ENCODE results near the gene EOLA1.
"Not testable (repeated sequence)": the region's sequence is repeated elsewhere in the genome, so short reads cannot be mapped to it uniquely, and the experiment has no call there.

Gene EOLA1
- total RNA-seq: 34.8 to 57.0 reads per million in 2 donors

DNA sequence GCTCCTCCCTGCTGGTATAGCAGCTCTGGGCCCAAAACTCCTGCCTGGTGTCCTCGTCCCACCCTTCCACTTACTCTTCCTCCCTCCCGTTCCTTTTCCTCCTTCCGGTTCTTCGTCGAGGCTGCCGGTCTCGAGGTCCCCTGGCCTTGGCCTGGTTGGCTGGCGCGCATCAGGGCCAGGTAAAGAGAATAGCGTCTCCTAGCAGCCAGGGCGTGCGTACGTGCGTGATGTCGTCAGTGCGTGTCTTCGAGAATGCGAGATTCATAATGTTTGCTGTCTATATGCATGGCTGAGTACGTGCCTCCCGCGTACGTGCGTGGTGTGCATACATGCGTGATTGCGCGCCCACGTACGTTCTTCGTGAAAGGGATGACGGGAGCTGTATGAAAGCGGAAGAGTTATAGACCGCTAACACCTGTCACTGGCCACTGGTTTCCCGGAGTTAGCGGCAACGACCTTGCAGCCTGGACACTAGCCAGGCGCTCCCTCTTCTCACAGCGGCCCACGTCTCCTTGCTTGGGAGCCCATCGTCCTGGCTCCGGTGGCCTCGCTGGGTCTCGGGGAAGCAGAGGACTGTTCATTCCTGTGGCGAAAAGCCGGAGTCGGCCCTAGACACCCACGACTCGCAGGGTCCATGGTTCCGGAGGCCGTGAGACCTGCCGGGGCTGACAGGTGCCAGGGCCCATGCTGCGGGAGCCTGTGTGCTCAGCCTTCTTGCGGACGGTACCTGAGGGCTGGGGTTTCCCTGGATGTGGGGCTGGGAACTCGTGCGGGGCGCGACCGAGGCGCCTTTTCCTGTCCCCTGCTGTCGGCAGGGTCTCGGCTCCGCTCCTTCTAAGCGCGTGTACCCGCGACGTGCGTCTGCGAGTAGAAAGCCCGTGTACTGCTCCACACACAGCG is at the start of gene EOLA1:
Gene EOLA1 (plus strand): TSS at position 392 of the 900 bp plus-strand sequence. CDS start 4,619 bp downstream, outside the sequence.
- DNase-seq: peak; percentile 73

DNA sequence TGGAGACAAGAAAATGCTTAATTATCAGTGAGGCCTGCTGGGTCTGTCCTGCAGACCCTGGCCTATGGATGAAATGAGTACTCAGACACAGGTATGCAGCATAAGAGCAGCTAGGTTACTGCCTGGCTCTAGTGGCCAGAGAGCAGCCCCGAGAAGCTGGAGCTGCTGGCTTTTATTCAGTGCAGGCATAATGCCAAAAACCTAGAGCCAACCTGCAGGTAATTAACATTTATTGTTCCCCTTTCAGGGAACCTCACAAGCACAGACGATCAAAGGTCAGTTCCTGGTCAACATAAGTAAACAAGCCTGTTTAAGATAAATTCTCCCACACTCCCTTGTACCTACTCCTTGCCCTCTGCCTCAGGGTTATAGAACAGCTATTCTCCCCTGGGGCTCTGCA is 49.0 kb upstream of the EOLA1 start:
- no peak for DNase-seq

DNA sequence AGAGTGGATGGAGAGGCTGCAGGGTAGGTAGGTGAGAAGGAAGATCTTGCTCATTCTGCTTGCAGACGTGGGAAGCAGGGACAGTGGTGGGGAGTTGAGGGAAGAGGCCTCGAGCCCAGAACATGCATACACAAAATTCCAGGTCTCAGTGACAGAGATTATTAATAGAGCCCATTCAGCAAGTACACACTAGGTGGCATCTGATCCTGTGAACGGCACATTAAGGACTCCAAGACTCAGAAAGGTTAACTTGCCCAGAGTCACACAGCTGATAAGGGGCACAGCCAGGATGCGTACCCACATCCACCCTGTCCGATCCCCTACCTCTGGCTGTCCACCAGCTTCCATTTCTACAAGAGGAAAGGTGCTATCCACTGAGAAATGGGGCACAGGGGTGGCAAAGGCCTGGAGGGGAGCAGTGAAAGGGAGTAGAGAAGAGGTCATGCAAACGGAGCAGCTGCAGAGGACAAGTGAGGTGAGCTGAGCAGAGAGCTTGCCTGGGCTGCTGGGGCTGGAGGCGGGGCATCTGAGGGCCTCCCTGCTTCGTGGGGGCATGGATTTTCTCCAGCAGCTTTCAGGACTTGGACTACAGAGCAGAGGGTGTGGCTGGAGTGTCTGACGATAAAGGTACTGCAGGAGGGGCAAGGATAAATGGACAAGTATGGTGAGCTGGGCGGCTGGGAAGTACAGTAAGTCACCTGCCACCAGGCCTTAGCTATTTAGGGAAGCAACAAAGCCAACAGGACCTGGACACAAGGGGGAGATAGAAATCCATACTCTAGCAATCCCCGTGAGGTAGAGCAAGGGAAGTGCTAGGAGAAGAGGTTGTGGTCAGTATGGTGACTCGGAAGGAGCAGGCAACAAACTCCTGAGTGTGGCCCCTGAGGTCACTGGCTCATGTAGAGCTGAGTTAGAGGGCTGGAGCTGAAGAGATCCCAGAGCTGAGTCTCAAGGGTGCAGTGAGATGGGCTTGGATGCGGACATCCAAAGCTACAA is 46.9 kb upstream of the EOLA1 start:
- no peak for DNase-seq

DNA sequence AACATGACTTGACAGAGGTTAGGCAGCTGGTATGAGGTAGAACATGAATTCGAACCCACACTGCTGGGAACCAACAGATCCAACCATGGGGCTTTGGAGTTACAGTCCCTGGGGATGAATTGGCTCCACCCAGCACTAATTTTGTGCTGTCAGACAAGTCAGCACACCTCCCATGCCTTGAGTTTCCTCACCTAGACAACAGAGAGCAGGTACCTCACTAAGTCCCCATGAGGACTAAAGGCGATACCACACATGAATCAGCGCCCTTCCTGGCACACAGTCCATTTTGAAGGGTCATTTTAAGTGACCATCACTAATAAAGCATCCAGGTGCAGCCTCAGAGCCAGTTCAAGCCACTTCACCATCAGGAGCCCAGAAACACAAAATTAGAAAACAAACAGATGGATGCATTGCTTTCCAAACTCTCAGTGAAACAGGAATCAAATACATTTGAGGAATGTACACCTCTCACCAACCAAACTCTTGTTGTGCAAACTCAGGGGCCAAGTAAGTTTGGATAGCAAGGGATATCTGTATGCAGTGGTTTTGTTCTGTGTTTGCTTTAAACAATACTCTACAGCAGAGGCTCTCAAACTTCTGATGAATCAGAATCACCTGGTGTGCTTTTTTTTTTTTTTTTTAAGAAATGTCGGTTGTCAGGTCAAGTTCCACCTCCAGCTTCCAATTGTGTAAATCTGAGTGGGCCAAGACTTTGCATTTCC is 45.8 kb upstream of the EOLA1 start:
- no peak for DNase-seq

DNA sequence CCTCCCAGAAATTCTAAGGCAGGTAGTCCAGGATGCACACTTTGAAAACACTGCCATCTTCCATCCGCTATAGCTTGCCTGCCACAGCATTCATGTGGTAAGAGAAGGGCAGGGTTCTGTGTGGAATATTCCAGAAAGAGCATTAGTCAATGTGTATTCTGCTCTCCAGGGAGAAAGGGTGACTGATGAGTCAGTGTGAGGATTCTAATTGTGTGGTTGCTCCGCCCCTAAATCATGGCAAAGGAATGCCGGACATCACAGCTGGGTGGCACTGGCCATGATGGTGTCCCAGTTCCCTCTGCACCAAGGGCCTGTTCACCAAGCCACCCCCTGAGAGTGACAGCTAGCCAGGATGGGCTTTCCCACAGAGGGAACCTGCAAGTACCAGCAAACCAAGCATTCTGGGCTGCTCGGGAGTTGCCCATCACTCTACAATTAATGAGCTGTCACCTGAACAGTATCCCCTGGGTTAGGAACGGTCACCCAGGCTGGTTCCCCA is 45.2 kb upstream of the EOLA1 start:
- no peak for DNase-seq

DNA sequence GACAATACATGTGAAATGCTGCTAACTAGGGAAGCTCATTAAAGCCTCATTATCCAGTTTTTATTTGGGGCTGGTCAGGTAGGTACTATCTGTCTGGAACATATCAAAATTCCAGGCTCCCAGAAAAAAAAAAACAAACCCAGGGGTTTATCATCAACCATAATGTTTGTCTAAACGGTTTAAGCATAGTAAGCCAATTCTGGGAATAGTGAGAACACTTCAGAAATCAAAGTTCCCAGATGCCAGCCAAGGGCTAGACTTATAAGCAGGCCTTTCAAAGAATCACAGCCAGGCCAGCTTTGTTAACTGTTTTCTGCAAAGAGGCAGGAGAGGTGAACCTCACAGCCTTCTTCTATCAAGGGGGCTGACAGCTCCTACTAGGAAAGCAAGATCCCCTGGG is 43.8 kb upstream of the EOLA1 start:
- DNase-seq: no peak

DNA sequence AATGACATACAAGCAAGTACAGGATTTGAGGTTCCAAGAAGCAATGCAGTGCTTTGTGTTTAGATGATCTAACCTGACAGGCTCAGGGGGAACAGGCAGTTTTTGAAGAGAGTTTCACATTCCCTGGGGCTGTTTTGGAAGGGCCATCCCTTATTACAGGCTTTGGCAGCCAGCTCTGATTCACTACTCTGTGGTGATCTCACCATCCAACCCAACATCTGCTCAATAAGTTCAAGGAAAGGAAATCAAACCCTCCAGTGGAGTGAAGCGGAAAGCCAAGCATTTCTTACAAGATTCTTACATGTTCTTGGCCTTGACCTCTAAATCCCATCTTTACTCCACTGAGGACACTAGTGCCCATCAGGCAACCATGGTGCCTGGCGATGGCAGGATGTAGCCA is 43.2 kb upstream of the EOLA1 start:
- no peak for DNase-seq

DNA sequence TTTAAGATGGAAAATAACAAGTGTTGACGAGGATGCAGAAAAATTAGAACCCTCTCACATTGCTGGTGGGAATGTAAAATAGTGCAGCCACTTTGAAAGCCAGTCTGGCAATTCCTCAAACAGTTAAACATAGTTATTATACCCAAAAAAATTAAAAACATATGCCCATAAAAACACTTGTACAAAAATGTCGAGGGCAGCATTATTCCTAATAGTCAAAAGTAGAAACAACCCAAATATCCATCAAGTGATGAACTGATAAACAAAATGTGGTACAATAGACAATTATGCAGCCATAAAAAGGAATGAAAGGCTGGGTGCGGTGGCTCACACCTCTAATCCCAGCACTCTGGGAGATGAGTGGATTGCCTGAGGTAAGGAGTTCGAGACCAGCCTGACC is 42.0 kb upstream of the EOLA1 start:
- DNase-seq: no peak

DNA sequence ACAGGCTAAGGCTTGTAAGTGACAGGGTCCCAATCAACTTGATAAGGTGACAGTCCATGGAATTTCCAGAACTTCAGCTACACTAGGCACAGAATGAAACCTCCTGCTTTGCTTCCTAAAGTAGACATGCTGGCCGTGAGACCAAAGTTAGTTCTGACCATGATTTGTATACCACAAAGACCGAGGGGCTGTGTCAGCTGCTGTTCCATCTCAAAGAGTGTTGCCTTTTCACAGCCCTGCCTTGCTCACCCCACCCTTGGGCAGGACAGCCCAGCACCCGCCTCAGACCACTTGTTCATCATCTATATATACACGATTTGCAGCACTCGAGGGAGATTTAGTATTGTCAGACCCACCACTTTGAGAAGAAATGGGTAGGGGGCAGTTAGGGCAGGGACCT is 41.0 kb upstream of the EOLA1 start:
- DNase-seq: no peak

DNA sequence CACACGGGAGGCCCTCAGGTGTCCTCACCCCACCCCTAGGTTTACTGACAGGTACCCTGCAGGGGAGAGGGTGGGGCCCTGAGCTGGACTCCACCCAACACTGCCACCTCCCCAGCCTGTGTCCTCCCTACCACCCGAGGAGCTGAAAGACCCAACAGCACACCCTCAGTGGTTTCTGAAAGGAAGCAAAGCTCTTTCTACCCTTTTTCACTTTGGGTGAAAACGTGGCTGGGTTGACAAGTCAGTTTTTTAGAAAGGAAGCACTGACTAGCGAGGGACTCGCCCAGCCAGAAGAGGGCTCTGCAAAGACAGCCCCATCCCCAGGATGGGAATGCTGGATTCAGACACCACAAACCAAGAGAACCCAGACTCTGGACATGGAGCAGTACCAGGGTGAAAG is 37.9 kb upstream of the EOLA1 start:
- not testable (repeated sequence) for DNase-seq

DNA sequence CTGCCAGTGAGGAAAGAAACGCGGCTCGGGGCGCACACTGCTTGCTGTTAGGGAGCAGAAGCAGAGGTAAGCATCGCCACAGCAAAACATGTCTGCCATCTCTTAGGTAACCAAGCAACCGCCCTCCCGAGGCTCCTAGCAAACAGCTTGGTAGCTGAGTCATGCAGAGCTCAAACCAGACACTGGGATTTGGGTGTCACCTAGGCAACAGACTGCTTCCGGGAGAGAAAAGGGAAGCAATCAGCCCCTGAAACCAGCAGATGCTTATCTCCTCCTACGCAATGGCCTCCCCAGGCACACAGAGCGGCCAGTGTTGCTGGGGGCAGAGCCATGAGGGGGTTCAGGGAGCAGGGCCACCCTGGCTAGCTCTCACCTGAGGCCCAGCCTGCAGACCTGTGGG is 37.4 kb upstream of the EOLA1 start:
- DNase-seq: peak; percentile 58

DNA sequence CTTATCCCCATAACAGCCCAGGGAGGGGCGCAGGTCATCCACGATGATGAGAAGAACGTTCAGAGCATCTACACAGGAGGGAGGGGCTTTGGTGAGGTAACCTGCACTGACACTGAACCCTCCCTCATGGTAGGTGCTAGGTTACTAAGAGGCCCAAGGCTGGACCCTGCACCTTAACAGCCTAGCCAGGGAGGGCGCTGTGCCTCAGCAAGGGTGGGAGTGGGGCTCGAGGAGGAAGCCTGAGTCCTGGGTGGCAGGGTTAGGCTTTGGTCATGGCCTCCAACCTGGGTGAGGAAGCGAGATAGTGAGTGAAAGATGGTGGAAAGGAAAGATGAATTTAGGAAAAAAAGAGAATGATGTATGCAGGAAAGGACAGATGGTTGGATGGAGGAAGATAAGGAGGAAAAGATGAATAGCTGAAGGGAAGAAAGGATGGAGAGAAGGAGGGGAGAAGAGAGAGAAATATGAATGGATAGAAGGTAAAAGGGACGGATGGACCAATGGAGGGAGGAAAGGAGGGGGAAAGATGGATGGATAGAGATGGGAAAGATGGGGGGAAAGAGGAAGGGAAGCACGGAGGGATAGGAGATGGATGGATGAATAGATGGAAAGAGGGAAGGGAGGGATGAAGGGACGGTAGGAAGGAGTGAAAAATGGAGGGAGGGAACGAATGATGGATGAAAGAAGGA is 36.4 kb upstream of the EOLA1 start:
- DNase-seq: peak; percentile 54

DNA sequence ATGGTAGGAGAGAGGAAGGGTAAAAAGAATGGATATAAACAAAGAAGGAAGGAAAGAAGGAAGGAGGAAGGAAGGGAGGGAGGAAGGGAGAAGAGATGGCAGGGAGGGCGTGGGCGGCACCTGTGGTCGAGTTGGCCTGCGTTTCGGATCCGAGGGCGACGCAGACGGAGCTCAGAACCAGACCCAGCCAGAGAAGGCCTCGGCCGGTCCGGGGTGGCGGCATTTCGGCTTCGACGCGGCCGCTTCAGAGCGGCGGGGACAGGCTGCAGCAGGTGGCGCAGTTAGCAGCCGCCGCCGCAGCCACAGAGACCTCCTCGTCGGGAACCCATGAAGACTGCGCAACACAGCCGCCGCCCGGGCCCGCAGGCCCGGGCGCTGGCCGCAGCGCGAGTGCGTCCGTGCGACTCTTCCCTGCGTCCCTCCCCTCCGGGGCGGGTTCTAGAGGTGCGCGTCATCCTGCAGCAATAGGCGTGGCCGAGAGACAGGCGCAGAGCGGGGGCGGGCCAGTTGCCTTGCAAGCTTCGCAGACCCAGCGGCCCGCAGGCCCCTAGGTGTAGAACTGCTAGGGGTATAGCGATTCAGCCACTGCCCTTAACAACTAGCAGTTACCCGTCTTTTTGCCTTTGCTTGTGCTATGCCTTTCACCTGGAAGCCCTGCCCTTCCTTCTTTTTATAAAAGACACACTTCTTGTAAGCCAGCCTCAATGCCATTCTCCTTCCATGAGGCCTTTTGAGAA is 35.7 kb upstream of the EOLA1 start, which contains the start of gene IDS:
Gene IDS (minus strand): TSS at position 392 of the 737 bp plus-strand sequence. CDS start 169 bp downstream, at position 223.
- DNase-seq: peak; percentile 76

DNA sequence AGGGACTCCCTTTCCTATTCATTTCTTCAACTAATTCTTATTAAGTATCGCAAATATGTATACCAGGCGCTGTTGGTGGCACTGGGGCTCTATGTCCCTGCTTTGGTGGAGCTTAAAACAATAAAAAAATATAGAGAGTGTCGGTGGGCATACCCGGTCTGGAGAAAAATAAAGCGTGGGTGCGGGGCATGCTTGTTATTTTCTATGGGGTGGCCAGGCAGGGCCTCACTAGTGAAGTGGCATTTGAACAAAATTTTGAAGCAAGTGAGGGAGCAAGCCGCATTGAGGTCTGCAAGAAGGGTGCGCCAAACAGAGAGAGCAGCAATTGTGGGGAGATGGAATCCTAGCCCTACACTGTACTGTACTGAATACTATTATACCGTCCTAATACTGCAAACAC is 35.1 kb upstream of the EOLA1 start:
- DNase-seq: no peak

DNA sequence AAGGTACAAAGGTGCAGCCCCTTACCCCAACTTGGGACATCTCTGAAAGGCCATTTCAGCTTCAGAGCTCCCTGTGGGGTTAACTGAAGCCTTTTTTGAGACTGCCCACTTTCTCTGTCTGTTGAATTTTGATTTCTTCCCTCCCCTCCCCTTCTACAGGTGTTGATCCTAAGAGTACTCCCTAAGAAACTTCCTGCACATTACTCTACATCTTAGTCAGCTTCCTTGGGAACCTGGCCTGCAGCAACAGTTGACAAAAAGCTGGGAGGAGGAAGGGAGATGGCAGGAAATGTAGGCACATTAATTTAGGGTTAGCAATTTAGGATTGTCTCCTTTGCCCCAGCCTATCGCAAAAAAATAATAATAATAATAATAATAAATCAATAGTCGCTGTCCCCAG is 34.5 kb upstream of the EOLA1 start:
- no peak for DNase-seq

DNA sequence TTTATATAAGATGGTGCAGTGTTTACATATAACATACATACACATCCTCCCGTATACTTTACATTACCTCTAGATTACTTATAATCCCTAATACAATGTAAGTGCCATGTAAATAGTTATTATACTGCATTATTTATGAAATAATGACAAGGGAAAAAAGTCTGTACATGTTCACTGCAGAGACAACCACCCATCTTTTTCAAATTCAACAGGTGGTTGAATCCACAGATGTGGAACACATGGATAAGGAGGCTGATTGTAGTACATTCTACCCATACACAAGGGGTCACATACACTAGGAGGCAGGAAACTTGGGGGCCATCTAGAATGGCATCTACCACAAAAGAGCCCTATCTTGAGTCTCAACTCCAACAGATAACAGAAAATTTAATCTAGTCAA is 32.3 kb upstream of the EOLA1 start:
- DNase-seq: no peak

DNA sequence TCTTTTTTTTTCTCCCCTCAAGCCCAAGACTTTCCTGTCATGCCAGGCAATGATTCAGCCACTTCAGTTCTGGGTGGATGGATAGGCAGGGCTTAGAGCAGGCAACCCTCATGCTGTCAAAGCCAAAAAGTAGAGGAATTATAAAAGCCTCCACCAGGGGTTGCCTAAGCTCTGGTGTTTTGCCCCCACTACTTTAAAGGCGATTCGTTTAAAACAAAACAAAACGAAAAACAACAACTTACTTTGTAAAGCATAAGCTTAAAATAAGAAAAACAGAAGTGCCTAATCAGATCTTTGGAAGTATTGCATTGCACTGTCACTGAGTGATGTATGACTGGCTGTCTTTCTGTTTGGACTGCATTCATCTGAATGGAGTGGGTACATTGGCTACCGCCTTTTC is 30.4 kb upstream of the EOLA1 start:
- no peak for DNase-seq

DNA sequence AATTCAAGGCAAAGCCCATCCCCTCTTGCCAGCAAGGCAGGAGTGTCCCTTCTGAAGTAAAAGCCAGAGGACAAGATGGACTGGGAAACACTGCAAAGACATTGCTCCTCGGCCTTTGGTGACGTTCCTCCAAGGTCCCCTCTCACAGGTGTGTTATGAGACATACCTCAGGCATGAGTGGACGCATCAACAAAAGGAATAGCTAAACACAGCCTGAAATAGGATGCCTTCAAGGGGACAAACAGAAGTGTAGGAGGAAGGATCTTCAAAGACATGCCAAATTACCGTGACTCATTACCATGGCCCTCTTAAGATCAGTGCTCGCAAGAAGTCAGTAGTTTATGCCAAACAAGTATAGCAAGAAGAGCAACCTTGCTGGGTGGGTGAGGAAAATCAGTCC is 29.7 kb upstream of the EOLA1 start:
- no peak for DNase-seq

DNA sequence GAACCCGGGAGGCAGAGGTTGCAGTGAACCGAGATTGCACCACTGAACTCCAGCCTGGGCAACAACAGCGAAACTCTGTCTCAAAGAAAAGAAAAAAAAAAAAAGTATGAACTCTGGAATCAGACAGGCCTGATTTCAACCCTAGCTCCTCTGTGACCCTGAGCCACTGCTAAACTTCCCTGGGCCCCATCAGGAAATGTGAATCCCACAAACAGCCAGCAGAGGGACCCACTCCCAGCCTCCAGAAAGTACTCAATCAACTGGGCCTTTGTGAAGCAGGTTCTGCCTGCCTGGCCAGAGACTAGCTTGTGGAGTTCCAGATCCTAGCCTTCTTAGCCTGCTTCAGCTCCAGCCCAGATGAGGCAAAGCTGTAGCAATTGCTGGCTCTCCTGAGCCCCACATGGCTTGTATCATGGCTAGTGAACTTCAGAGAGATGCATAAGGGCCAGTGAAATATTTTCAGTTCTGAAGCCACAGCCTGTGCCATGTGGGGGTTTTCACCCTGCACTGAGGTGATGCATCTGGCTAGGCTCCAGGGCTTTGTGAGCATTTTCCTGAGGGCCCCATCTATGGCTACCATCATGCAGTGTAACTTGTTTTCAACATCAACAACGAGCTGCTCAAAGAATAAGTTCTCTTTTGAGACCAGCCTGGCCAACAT is 28.5 kb upstream of the EOLA1 start:
- peak; percentile 38 for DNase-seq

DNA sequence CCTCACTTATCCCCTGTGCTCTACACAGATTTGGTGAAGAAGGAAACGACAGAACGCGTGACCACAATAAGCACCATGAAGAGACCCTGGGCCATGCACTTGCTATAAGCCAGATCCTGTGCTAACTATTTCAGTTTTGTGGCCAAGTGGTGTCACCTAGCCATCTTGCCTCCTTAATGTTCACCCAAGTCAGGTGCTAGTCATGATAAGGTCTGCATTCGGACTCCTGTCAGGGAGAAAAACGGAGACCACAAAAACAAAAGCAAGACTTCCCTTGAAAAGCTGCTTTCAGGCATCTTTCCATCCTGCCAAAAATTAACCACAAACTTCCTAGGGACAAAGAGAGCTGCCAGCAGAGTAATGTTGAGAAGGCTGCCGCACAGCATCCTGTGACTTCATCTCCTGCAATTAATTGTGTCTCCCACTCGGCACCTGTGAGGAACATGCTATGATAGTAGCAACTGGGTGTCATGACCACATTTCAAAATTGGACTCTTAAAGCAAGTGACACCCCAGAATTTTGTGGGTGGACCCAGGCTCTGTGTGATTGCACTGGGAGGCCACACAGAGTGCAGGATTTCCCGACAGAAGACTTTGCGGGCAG is 26.9 kb upstream of the EOLA1 start:
- no peak for DNase-seq

All from T-helper 9 cell (primary cell).